K562 (cell line): Measurements from ENCODE around the gene KLHL30. TPM values are rescaled to one million over a fixed set of nuclear protein-coding genes. Genes with fewer than 3 reads are reported as not detected.

Source experiments
- ATAC-seq: fragments of 200-7000 bp; cut with Tn5 transposase; 3 replicates; pipeline ENCODE4 v1.9.1; 2020; ENCODE audit warnings: moderate library complexity
- BruUV-seq: library from RNA; stranded (reverse); fragments of 400-500 nt; replicated peaks from 2 replicates; lab custom pipeline; 2021; lab: Mats Ljungman, UMichigan
- CTCF ChIA-PET: fragments of 300-600 bp; formaldehyde crosslinking; extraction: SDS; loops from one replicate; lab custom pipeline; 2021; ENCODE audit warnings: low intra/inter-chr PET ratio; lab: Yijun Ruan, JAX
- POLR2A ChIA-PET: fragments of 300-600, 350-650 bp; sonication (Branson Sonifier 250); formaldehyde crosslinking; extraction: SDS; loops from one replicate; lab custom pipeline; 2021; ENCODE audit warnings: antibody characterized with exemption, inconsistent platforms; lab: Yijun Ruan, JAX
- DNase-seq, 4 experiments: peaks; one replicate each; pipeline versions ENCODE4 v3.0.0 to v3.0.0-alpha.2; 2011 to 2018; ENCODE audit warnings: low spot score in 3 of 4, mixed read lengths in 3 of 4; ENCODE audit errors: extremely low read depth in 1 of 4
- FAIRE-seq: peaks from 2 replicates; lab custom pipeline; 2011; peaks lifted over from hg19 to GRCh38; lab: Jason Lieb, UNC
- H2AFZ ChIP-seq: 2 replicates; pipeline ENCODE4 v1.6.0; 2011; ENCODE audit warnings: low read depth, low read length, control low read depth, inconsistent platforms
- H3K27ac ChIP-seq: fragments of 200-600 bp; 3 replicates; pipeline ENCODE4 v1.8.0; 2011; ENCODE audit warnings: low read depth, mild to moderate bottlenecking, control low read depth, inconsistent platforms, low read length, moderate library complexity, mixed read lengths; ENCODE audit errors: extremely low read depth
- H3K27me3 ChIP-seq, 2 experiments: fragments of 300-600 bp in 1 of 2; 2 replicates in 1 of 2; 3 replicates in 1 of 2; pipeline versions ENCODE4 v1.6.0 to v1.8.0; 2011; ENCODE audit warnings: inconsistent platforms in 2 of 2, low read length in 2 of 2, mild to moderate bottlenecking in 1 of 2, mixed read lengths in 1 of 2, moderate library complexity in 1 of 2; ENCODE audit not compliant: control insufficient read depth in 2 of 2, insufficient read depth in 2 of 2
- H3K36me3 ChIP-seq: fragments of 300-600 bp; 3 replicates; pipeline ENCODE4 v1.8.0; 2011; ENCODE audit warnings: mild to moderate bottlenecking, low read length, inconsistent platforms; ENCODE audit not compliant: control insufficient read depth, insufficient read depth
- H3K4me1 ChIP-seq, 2 experiments: fragments of 200-600 bp in 1 of 2; replicated peaks in 1 of 2; 2 replicates in 1 of 2; 3 replicates in 1 of 2; pipeline versions ENCODE4 v1.5.1 to v1.8.0; 2011; ENCODE audit warnings: inconsistent platforms in 2 of 2, low read length in 2 of 2, mild to moderate bottlenecking in 1 of 2, mixed read lengths in 1 of 2, moderate library complexity in 1 of 2; ENCODE audit not compliant: control insufficient read depth in 2 of 2, insufficient read depth in 2 of 2
- H3K4me2 ChIP-seq: 2 replicates; pipeline ENCODE4 v1.6.1; 2011; ENCODE audit warnings: low read length, control low read depth, inconsistent platforms, mixed read lengths; ENCODE audit not compliant: insufficient read depth
- H3K4me3 ChIP-seq: fragments of 200-600 bp; sonication (generic), shearing (Covaris generic); 2 replicates; pipeline ENCODE4 v1.5.1; 2016; ENCODE audit warnings: control low read depth, inconsistent platforms
- H3K79me2 ChIP-seq: fragments of 200-600 bp; 3 replicates; pipeline ENCODE4 v1.8.0; 2011; ENCODE audit warnings: low read length, inconsistent platforms; ENCODE audit not compliant: control insufficient read depth, insufficient read depth
- H3K9ac ChIP-seq, 2 experiments: 2 replicates each; pipeline versions ENCODE4 v1.6.0 to v1.6.1; 2011; ENCODE audit warnings: low read depth in 2 of 2, low read length in 2 of 2, control low read depth in 1 of 2, inconsistent platforms in 1 of 2, mild to moderate bottlenecking in 1 of 2, mixed read lengths in 1 of 2; ENCODE audit not compliant: insufficient read depth in 1 of 2
- H3K9me1 ChIP-seq: one replicate; pipeline ENCODE4 v1.6.0; 2011; ENCODE audit warnings: inconsistent platforms, mild to moderate bottlenecking, low read length, moderate library complexity; ENCODE audit not compliant: control insufficient read depth, insufficient read depth
- H3K9me3 ChIP-seq: replicated peaks from 2 replicates; pipeline ENCODE4 v1.5.1; 2011; ENCODE audit warnings: low read depth, low read length, inconsistent platforms; ENCODE audit not compliant: control insufficient read depth, insufficient read depth
- H4K20me1 ChIP-seq: replicated peaks from 2 replicates; pipeline ENCODE4 v1.6.1; 2011; ENCODE audit warnings: low read length, inconsistent platforms, mixed read lengths; ENCODE audit not compliant: control insufficient read depth, insufficient read depth
- BMI1 ChIP-seq: fragments of 150-350 bp; IDR thresholded peaks from 2 replicates; pipeline ENCODE4 v1.6.1; 2014; ENCODE audit warnings: low read length
- BRF1 ChIP-seq: IDR thresholded peaks from 3 replicates; pipeline ENCODE4 v1.6.1; 2011; ENCODE audit warnings: borderline replicate concordance, mild to moderate bottlenecking; ENCODE audit not compliant: insufficient read length; ENCODE audit errors: extremely low read depth
- CBFA2T3 ChIP-seq: fragments of 450-650 bp; IDR thresholded peaks from 2 replicates; pipeline ENCODE4 v1.6.1; 2017
- CEBPB ChIP-seq: fragments of 450-650 bp; IDR thresholded peaks from 2 replicates; pipeline ENCODE4 v1.6.1; 2016; ENCODE audit warnings: missing genetic modification characterization, missing compliant biosample characterization
- ELK1 ChIP-seq: sonication (generic); formaldehyde crosslinking; IDR thresholded peaks from 2 replicates; pipeline ENCODE4 v1.8.1; 2022; ENCODE audit warnings: missing genetic modification reagents
- HNRNPUL1 ChIP-seq: fragments of 200-400 bp; formaldehyde crosslinking; IDR thresholded peaks from 2 replicates; pipeline ENCODE4 v1.6.1; 2017; ENCODE audit warnings: low read length
- ILF3 ChIP-seq: fragments of 450-650 bp; IDR thresholded peaks from 2 replicates; pipeline ENCODE4 v1.6.1; 2018; ENCODE audit warnings: antibody characterized with exemption, mild to moderate bottlenecking, moderate library complexity, borderline replicate concordance
- NEUROD1 ChIP-seq: fragments of 150-350 bp; IDR thresholded peaks from 2 replicates; pipeline ENCODE4 v1.6.1; 2014; ENCODE audit warnings: borderline replicate concordance, low read length, low read depth; ENCODE audit not compliant: partially characterized antibody
- NFIC ChIP-seq: fragments of 450-650 bp; IDR thresholded peaks from 2 replicates; pipeline ENCODE4 v1.6.1; 2017; ENCODE audit warnings: mild to moderate bottlenecking, inconsistent platforms
- PHF8 ChIP-seq: fragments of 200-600 bp; sonication (generic); IDR thresholded peaks from 2 replicates; pipeline ENCODE4 v1.6.1; 2012; ENCODE audit warnings: mixed run types, mild to moderate bottlenecking, inconsistent platforms, low read length, moderate library complexity, borderline replicate concordance
- PTRF ChIP-seq: fragments of 450-650 bp; IDR thresholded peaks from 2 replicates; pipeline ENCODE4 v1.6.1; 2016; ENCODE audit warnings: mild to moderate bottlenecking, missing genetic modification characterization, missing compliant biosample characterization
- PURB ChIP-seq: sonication (generic); formaldehyde crosslinking; IDR thresholded peaks from 2 replicates; pipeline ENCODE4 v1.9.0; 2021; ENCODE audit warnings: low read depth, mild to moderate bottlenecking, missing genetic modification reagents
- RFX5 ChIP-seq: IDR thresholded peaks from 2 replicates; pipeline ENCODE4 v1.6.1; 2011; ENCODE audit warnings: low read depth, mild to moderate bottlenecking, improper control_type of control experiment, low read length
- SAFB ChIP-seq: fragments of 200-400 bp; formaldehyde crosslinking; IDR thresholded peaks from 2 replicates; pipeline ENCODE4 v1.6.1; 2017; ENCODE audit warnings: low read depth, low read length, borderline replicate concordance
- U2AF1 ChIP-seq: fragments of 200-400 bp; formaldehyde crosslinking; optimal IDR thresholded peaks from 2 replicates; pipeline ENCODE3; 2017; ENCODE audit warnings: mild to moderate bottlenecking, low read depth, low read length, moderate library complexity
- ZNF668 ChIP-seq: fragments of 250-450 bp; sonication (Bioruptor Pico); IDR thresholded peaks from 2 replicates; pipeline ENCODE4 v1.8.0; 2022; ENCODE audit warnings: mild to moderate bottlenecking, inconsistent platforms
- WGBS: fragments of 100-300 bp; shearing (Covaris generic); methylation state at CpG from one replicate; pipeline ENCODE4 v1.1.6; 2016; ENCODE audit warnings: low coverage, mixed read lengths; ENCODE audit not compliant: insufficient coverage; ENCODE audit errors: missing lambda C conversion rate; 5-methylcytosine and 5-hydroxymethylcytosine counted together
- in situ Hi-C: fragments of 300-500 bp; cut with MboI; formaldehyde crosslinking; loops from 4 replicates; pipeline ENCODE4 v1.15.0; 2018; ENCODE audit warnings: inconsistent platforms, mixed read lengths
- intact Hi-C: fragments of 100-400 bp; cut with micrococcal nuclease; formaldehyde crosslinking; loops from 2 replicates; pipeline ENCODE4 v1.14.2; 2022
- polyA plus RNA-seq, 8 experiments: library from polyadenylated mRNA; depleted of rRNA in 4 of 8; stranded (reverse) in 5 of 8; unstranded in 3 of 8; fragments of >200 nt; fragmentation: Nextera tagmentation in 2 of 8; fragmentation: Illumina TruSeq in 1 of 8; extraction: Ambion mirVana in 2 of 8; extraction: Trizol in 1 of 8; gene quantifications; 2 replicates each; pipeline versions ENCODE4 v1.2.1 to v1.2.3, GENCODE V29; 2011 to 2014; ENCODE audit warnings: inconsistent platforms in 1 of 8, missing spikeins in 1 of 8
- total RNA-seq, 7 experiments: library from RNA; depleted of rRNA in 6 of 7; stranded (reverse); fragments of >200 nt in 6 of 7; fragmentation: Illumina TruSeq in 2 of 7; extraction: Trizol in 2 of 7; gene quantifications; 2 replicates each; pipeline versions ENCODE4 v1.2.1 to v1.2.3, GENCODE V29; 2011 to 2021; ENCODE audit warnings: low replicate concordance in 1 of 7
- TF ChIP-seq, protein P1 (sequence below), 2 experiments: IDR thresholded peaks; 2 replicates each; pipeline ENCODE4 v1.6.1; 2011; ENCODE audit warnings: borderline replicate concordance in 1 of 2, control low read depth in 1 of 2, low read depth in 1 of 2, low read length in 1 of 2, mild to moderate bottlenecking in 1 of 2, mixed read lengths in 1 of 2, moderate library complexity in 1 of 2; ENCODE audit not compliant: insufficient read depth in 1 of 2, insufficient read length in 1 of 2, poor library complexity in 1 of 2, severe bottlenecking in 1 of 2; ENCODE audit errors: extremely low read depth in 1 of 2
- TF ChIP-seq, protein P2 (sequence below): IDR thresholded peaks from 2 replicates; pipeline ENCODE4 v1.6.1; 2011; ENCODE audit not compliant: insufficient read length; ENCODE audit errors: extremely low read depth

The KLHL30 gene
- total and polyA plus RNA-seq, 9 of the 15 experiments (the other 6 are each of a cell fraction or from before 2014, with no cell fraction given) = 0.04 TPM; not detected in 8

- no peak for FAIRE-seq
- Histone ChIP-seq H3K4me2 (no peak overlapping the region), H4K20me1 (no peaks in the 10 kb centered on the region), H3K79me2 (no peaks in the 10 kb centered on the region), H3K9me1 (no peaks in the 10 kb centered on the region), H3K27me3 (no peaks in the 10 kb centered on the region), H2AFZ (no peak overlapping the region), H3K27ac (no peak overlapping the region), H3K4me1 (peaks cover 7 to 64% of the 10 kb centered on the region in 2 experiments; a peak in 3 of 5 replicates), H3K9ac (no peak overlapping the region; a peak in 1 of 4 replicates), H3K4me3 (no peak overlapping the region), H3K36me3 (no peaks in the 10 kb centered on the region), H3K9me3 (no peaks in the 10 kb centered on the region)
- BruUV-seq = no TSS peak
- intact Hi-C loops = no loop called here
- DNase-seq = no peak
- no peak for ATAC-seq
- ChIA-PET CTCF (no interaction called here), POLR2A (no interaction called here)
- in situ Hi-C loops = loop anchor here (10.0 kb wide), 1 partner anchor 249 kb away; the partner anchor contains the start of gene RAMP1
- WGBS = 32% methylated on average over 3 of the region's 18 CpGs
- no peak for TF ChIP-seq SAFB
- TF ChIP-seq ILF3 = no peak
- no peak for TF ChIP-seq NEUROD1
- TF ChIP-seq RFX5 = no peak
- no peak for TF ChIP-seq HNRNPUL1
- no peak for TF ChIP-seq PTRF (tag)
- no peak for TF ChIP-seq U2AF1
- TF ChIP-seq BMI1 = no peak
- TF ChIP-seq, protein P1, sequence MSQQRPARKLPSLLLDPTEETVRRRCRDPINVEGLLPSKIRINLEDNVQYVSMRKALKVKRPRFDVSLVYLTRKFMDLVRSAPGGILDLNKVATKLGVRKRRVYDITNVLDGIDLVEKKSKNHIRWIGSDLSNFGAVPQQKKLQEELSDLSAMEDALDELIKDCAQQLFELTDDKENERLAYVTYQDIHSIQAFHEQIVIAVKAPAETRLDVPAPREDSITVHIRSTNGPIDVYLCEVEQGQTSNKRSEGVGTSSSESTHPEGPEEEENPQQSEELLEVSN (IDR thresholded peaks at IDR 0.05; ENCODE audit: borderline replicate concordance in 1 of 2, extremely low read depth in 1 of 2, insufficient read depth in 1 of 2, insufficient read length in 1 of 2, low read depth in 1 of 2, low read length in 1 of 2, poor library complexity in 1 of 2, severe bottlenecking in 1 of 2) = no peak
- no peak for TF ChIP-seq PURB (CRISPR knock-in tag)
- TF ChIP-seq ZNF668 = no peak
- TF ChIP-seq ELK1 (CRISPR knock-in tag) = no peak
- no peak for TF ChIP-seq CEBPB (tag)
- TF ChIP-seq CBFA2T3 = no peak
- no peak for TF ChIP-seq BRF1
- TF ChIP-seq, protein P2, sequence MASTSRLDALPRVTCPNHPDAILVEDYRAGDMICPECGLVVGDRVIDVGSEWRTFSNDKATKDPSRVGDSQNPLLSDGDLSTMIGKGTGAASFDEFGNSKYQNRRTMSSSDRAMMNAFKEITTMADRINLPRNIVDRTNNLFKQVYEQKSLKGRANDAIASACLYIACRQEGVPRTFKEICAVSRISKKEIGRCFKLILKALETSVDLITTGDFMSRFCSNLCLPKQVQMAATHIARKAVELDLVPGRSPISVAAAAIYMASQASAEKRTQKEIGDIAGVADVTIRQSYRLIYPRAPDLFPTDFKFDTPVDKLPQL = no peak
- TF ChIP-seq PHF8 = no peak
- no peak for TF ChIP-seq NFIC
These were observed 34.8 kb upstream of the KLHL30 start for GRCh38 chr2:238103465-238104225.
